Activated CD4-positive, alpha-beta T cell treated with anti-CD3 and anti-CD28 coated beads, Interleukin-10, Interleukin-2, amounts not matched to agents 100 ng/mL and 50 ng/mL, durations not matched to agents 16 hours and 8 hours (primary cell): ENCODE results near the gene PLEKHJ1.

ENCODE experiments used
- DNase-seq: peaks from one replicate; pipeline ENCODE4 v3.0.0-alpha.2; 2020

The PLEKHJ1 gene

GRCh38 chr19:2195361-2195760, 40.8 kb downstream of the PLEKHJ1 start:
- DNase-seq = no peak

- no peak for DNase-seq
Observed at GRCh38 chr19:2194513-2195078, 41.5 kb downstream of the PLEKHJ1 start.

- no peak for DNase-seq
Observed at GRCh38 chr19:2193807-2194206, 42.3 kb downstream of the PLEKHJ1 start.

GRCh38 chr19:2192862-2193261, 43.3 kb downstream of the PLEKHJ1 start:
- DNase-seq = no peak

- no peak for DNase-seq
Observed at GRCh38 chr19:2191456-2192310, 44.4 kb downstream of the PLEKHJ1 start.

- no peak for DNase-seq
Observed at GRCh38 chr19:2190848-2191455, 45.2 kb downstream of the PLEKHJ1 start.

GRCh38 chr19:2189880-2190279, 46.2 kb downstream of the PLEKHJ1 start:
- DNase-seq = no peak

GRCh38 chr19:2188708-2189385, 47.3 kb downstream of the PLEKHJ1 start:
- no peak for DNase-seq

- DNase-seq = no peak
Observed at GRCh38 chr19:2187159-2187558, 49.0 kb downstream of the PLEKHJ1 start.

GRCh38 chr19:2186071-2186846, 49.9 kb downstream of the PLEKHJ1 start:
- no peak for DNase-seq

GRCh38 chr19:2185734-2186070, 50.4 kb downstream of the PLEKHJ1 start:
- DNase-seq = no peak

GRCh38 chr19:2184422-2184975, 51.6 kb downstream of the PLEKHJ1 start:
- no peak for DNase-seq
